AG09309 (cell line): ENCODE results near the gene ZNF774.
"Not testable (repeated sequence)": the region's sequence is repeated elsewhere in the genome, so short reads cannot be mapped to it uniquely, and the experiment has no call there.

Experiments used
- DNase-seq: peaks from one replicate; pipeline ENCODE4 v3.0.0-alpha.2; 2010; ENCODE audit warnings: low read depth
- H3K4me3 ChIP-seq: 2 replicates; pipeline ENCODE4 v1.5.1; 2011; ENCODE audit warnings: mild to moderate bottlenecking, low read depth, low read length, moderate library complexity; ENCODE audit not compliant: control insufficient read depth
- TF ChIP-seq, protein P1 (sequence below): IDR thresholded peaks from 2 replicates; pipeline ENCODE4 v1.5.1; 2011; ENCODE audit warnings: mild to moderate bottlenecking, low read depth, low read length, inconsistent platforms; ENCODE audit not compliant: insufficient read depth, control insufficient read depth; ENCODE audit errors: missing control alignments

Gene ZNF774

DNA sequence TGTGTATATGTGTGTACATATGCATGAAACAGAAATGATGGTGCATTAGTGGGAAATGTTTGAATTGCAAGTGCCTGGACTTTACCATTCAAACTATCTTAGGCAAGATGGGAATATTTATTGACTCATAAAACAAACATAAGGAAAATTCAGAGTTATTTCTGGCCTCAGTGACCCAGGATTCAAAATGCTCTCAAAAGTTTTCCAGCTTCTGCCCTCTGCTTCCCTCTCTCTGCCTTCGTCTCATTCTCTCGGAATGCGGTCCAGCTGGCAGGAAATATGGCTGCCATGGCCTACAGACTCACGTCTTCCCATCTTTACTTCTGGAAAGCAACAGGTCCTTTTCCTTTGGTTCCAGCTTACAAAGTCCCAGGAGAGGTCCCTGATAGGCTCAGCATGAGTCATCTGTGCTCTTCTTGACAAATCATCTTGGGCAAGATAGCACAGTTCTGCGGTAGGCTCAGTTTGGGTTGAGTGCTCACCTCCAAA is 8.7 kb upstream of the ZNF774 start:
- no peak overlapping the region for H3K4me3 ChIP-seq
- DNase-seq: no peak
- TF ChIP-seq, protein P1, sequence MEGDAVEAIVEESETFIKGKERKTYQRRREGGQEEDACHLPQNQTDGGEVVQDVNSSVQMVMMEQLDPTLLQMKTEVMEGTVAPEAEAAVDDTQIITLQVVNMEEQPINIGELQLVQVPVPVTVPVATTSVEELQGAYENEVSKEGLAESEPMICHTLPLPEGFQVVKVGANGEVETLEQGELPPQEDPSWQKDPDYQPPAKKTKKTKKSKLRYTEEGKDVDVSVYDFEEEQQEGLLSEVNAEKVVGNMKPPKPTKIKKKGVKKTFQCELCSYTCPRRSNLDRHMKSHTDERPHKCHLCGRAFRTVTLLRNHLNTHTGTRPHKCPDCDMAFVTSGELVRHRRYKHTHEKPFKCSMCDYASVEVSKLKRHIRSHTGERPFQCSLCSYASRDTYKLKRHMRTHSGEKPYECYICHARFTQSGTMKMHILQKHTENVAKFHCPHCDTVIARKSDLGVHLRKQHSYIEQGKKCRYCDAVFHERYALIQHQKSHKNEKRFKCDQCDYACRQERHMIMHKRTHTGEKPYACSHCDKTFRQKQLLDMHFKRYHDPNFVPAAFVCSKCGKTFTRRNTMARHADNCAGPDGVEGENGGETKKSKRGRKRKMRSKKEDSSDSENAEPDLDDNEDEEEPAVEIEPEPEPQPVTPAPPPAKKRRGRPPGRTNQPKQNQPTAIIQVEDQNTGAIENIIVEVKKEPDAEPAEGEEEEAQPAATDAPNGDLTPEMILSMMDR: no peak

DNA sequence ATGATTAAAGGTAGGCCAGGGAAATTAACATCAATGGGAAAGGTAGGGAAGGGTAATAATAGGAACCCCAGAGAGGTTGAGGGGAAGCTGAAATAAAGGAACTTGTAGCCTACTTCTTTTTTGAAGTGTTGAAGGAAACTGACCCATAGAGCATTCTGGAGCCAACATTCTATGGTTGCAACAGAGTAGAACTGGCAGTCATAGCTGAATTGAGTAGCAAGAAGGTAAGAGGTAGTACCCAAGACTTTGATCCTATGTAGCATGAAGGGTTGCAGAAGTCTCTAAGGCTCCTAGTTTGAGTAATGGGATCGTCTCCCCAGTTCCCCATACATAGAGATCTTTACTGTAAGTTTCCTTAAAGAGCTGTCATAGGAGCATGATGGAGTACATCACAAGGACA is 7.4 kb upstream of the ZNF774 start:
- TF ChIP-seq, protein P1: no peak
- no peak overlapping the region for H3K4me3 ChIP-seq
- DNase-seq: no peak

GRCh38 chr15:90345857-90346256 is 6.2 kb upstream of the ZNF774 start:
- H3K4me3 ChIP-seq: no peak overlapping the region
- TF ChIP-seq, protein P1: no peak
- no peak for DNase-seq

- not testable (repeated sequence) for DNase-seq, H3K4me3 ChIP-seq
Observed at GRCh38 chr15:90347431-90348065, 4.5 kb upstream of the ZNF774 start.

GRCh38 chr15:90348456-90348855 is 3.6 kb upstream of the ZNF774 start:
- TF ChIP-seq, protein P1: no peak
- DNase-seq: no peak
- no peak overlapping the region for H3K4me3 ChIP-seq

DNA sequence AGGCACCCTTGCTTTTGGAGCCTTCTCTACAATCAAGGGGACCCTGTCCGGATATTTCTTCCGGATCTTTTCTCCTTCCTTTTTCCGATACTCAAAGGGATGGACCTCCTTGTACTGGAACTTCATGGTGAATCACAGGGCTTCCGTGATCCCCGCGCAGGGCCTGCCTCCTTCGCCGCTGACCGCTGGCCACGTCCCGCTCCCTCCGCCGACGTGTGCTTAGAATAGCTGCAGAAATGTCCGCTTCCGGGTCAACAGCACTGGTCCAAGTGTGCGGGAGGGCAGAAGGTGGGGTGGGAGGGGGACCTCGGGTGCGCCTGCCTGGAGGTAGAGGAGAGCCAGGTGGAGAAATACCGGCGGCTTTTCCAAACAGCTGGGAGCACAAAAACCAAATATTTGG is 3.0 kb upstream of the ZNF774 start:
- H3K4me3 ChIP-seq: no peak overlapping the region
- TF ChIP-seq, protein P1: no peak
- DNase-seq: no peak

- H3K4me3 ChIP-seq: no peak overlapping the region
- no peak for DNase-seq
Observed at GRCh38 chr15:90349821-90350220, 2.3 kb upstream of the ZNF774 start.

More at GRCh38 chr15:90349821-90350220, 2.3 kb upstream of the ZNF774 start:
- TF ChIP-seq, protein P1: no peak
